ENCODE measurements around the gene C4orf54. TPM values are rescaled to one million over a fixed set of nuclear protein-coding genes. Genes with fewer than 3 reads are reported as not detected.

The C4orf54 gene
- polyA plus RNA-seq, 1 donor from 2014 or later: not detected

DNA sequence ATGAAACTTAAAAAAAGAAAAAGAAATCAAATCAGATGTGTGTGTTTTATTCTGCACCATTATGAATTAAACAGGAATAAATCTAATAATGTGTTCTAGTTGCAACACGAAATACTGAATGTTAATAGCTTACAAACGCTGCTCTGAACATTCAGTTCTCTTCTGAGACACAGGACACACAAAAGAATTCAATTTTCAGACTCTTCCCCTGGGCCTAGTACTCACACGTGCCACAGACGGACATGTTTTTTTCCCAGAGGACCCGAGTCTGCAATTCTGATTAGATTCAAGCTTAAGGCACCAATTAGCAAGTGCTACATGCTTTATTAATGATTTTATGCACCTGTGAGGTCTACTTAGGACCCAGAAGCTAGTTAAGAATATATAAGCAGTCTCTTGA is 20.5 kb downstream of the C4orf54 start:
- no peak overlapping the region for H2AFZ ChIP-seq (ENCODE audit: low read depth, low read length)
- no peaks in the 10 kb centered on the region for H3K9me2 ChIP-seq (ENCODE audit: insufficient read depth, low read length)
- no peaks in the 10 kb centered on the region for H3F3A ChIP-seq (ENCODE audit: insufficient read depth, low read length, poor library complexity, severe bottlenecking)
- H3K9ac ChIP-seq (ENCODE audit: low read length): no peak overlapping the region
- H3K79me2 ChIP-seq (replicated peaks; ENCODE audit: insufficient read depth, low read length): no peaks in the 10 kb centered on the region
- no peaks in the 10 kb centered on the region for H3K9me3 ChIP-seq (ENCODE audit: low read length)
- H3K4me3 ChIP-seq (ENCODE audit: low read length): no peak overlapping the region
- no peaks in the 10 kb centered on the region for H3K27me3 ChIP-seq (ENCODE audit: insufficient read depth, low read depth, low read length)
- H3K4me2 ChIP-seq (ENCODE audit: low read length): no peak overlapping the region
- TF ChIP-seq MXI1 (conservative IDR thresholded peaks at IDR 0.05; ENCODE audit: poor library complexity, severe bottlenecking) (no peak), SMC3 (conservative IDR thresholded peaks at IDR 0.05; ENCODE audit: poor library complexity) (no peak), RAD21 (conservative IDR thresholded peaks at IDR 0.05) (no peak), TAF1 (IDR thresholded peaks at IDR 0.05; ENCODE audit: low read depth) (no peak), POLR2AphosphoS5 (IDR thresholded peaks at IDR 0.05) (no peak), EP300 (conservative IDR thresholded peaks at IDR 0.05; ENCODE audit: poor library complexity, severe bottlenecking) (no peak), EZH2 (IDR thresholded peaks at IDR 0.05; ENCODE audit: borderline replicate concordance, insufficient read depth, low read length, poor library complexity, severe bottlenecking) (no peak)
- TF ChIP-seq, protein P1, sequence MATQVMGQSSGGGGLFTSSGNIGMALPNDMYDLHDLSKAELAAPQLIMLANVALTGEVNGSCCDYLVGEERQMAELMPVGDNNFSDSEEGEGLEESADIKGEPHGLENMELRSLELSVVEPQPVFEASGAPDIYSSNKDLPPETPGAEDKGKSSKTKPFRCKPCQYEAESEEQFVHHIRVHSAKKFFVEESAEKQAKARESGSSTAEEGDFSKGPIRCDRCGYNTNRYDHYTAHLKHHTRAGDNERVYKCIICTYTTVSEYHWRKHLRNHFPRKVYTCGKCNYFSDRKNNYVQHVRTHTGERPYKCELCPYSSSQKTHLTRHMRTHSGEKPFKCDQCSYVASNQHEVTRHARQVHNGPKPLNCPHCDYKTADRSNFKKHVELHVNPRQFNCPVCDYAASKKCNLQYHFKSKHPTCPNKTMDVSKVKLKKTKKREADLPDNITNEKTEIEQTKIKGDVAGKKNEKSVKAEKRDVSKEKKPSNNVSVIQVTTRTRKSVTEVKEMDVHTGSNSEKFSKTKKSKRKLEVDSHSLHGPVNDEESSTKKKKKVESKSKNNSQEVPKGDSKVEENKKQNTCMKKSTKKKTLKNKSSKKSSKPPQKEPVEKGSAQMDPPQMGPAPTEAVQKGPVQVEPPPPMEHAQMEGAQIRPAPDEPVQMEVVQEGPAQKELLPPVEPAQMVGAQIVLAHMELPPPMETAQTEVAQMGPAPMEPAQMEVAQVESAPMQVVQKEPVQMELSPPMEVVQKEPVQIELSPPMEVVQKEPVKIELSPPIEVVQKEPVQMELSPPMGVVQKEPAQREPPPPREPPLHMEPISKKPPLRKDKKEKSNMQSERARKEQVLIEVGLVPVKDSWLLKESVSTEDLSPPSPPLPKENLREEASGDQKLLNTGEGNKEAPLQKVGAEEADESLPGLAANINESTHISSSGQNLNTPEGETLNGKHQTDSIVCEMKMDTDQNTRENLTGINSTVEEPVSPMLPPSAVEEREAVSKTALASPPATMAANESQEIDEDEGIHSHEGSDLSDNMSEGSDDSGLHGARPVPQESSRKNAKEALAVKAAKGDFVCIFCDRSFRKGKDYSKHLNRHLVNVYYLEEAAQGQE (IDR thresholded peaks at IDR 0.05; ENCODE audit: borderline replicate concordance): no peak
- TF ChIP-seq, protein P2, sequence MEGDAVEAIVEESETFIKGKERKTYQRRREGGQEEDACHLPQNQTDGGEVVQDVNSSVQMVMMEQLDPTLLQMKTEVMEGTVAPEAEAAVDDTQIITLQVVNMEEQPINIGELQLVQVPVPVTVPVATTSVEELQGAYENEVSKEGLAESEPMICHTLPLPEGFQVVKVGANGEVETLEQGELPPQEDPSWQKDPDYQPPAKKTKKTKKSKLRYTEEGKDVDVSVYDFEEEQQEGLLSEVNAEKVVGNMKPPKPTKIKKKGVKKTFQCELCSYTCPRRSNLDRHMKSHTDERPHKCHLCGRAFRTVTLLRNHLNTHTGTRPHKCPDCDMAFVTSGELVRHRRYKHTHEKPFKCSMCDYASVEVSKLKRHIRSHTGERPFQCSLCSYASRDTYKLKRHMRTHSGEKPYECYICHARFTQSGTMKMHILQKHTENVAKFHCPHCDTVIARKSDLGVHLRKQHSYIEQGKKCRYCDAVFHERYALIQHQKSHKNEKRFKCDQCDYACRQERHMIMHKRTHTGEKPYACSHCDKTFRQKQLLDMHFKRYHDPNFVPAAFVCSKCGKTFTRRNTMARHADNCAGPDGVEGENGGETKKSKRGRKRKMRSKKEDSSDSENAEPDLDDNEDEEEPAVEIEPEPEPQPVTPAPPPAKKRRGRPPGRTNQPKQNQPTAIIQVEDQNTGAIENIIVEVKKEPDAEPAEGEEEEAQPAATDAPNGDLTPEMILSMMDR (IDR thresholded peaks at IDR 0.05; ENCODE audit: poor library complexity, severe bottlenecking): no peak
- H4K20me1 ChIP-seq (ENCODE audit: insufficient read depth): no peaks in the 10 kb centered on the region
- no peak overlapping the region for H3K27ac ChIP-seq (ENCODE audit: low read length)
- H3K36me3 ChIP-seq (ENCODE audit: insufficient read depth, low read length): no peaks in the 10 kb centered on the region

DNA sequence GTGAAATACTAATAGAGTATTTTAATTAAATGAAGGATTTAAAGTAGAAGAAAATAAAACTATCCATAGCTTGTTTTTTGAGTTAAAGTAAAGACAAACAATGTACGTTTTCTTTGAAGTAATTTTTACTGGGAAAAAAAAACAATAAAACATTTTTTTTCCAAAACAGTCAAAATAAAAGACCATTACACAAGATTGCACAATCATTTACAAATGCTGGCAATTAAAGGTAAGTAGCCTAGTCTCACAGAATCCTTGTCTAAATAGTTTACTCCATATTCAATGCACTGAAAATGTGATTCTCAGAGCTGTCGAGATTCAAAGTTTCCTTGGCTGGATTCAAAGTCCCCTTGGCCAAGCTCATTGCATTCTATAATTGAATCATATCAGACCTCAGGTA is 21.2 kb downstream of the C4orf54 start:
- Histone ChIP-seq H3F3A (ENCODE audit: insufficient read depth, low read length, poor library complexity, severe bottlenecking) (no peaks in the 10 kb centered on the region), H3K9me3 (ENCODE audit: low read length) (no peaks in the 10 kb centered on the region), H2AFZ (ENCODE audit: low read depth, low read length) (no peak overlapping the region), H3K4me2 (ENCODE audit: low read length) (no peak overlapping the region), H3K27me3 (ENCODE audit: insufficient read depth, low read depth, low read length) (no peaks in the 10 kb centered on the region), H3K4me3 (ENCODE audit: low read length) (no peak overlapping the region), H3K9me2 (ENCODE audit: insufficient read depth, low read length) (no peaks in the 10 kb centered on the region), H4K20me1 (ENCODE audit: insufficient read depth) (no peaks in the 10 kb centered on the region), H3K9ac (ENCODE audit: low read length) (no peak overlapping the region), H3K79me2 (replicated peaks; ENCODE audit: insufficient read depth, low read length) (no peaks in the 10 kb centered on the region), H3K27ac (ENCODE audit: low read length) (no peak overlapping the region), H3K36me3 (ENCODE audit: insufficient read depth, low read length) (no peaks in the 10 kb centered on the region)
- no peak for TF ChIP-seq EZH2 (IDR thresholded peaks at IDR 0.05; ENCODE audit: borderline replicate concordance, insufficient read depth, low read length, poor library complexity, severe bottlenecking)
- TF ChIP-seq, protein P1 (IDR thresholded peaks at IDR 0.05; ENCODE audit: borderline replicate concordance): no peak
- TF ChIP-seq POLR2AphosphoS5 (IDR thresholded peaks at IDR 0.05): no peak
- TF ChIP-seq EP300 (conservative IDR thresholded peaks at IDR 0.05; ENCODE audit: poor library complexity, severe bottlenecking): no peak
- TF ChIP-seq RAD21 (conservative IDR thresholded peaks at IDR 0.05): no peak
- no peak for TF ChIP-seq MXI1 (conservative IDR thresholded peaks at IDR 0.05; ENCODE audit: poor library complexity, severe bottlenecking)
- no peak for TF ChIP-seq SMC3 (conservative IDR thresholded peaks at IDR 0.05; ENCODE audit: poor library complexity)
- TF ChIP-seq, protein P2 (IDR thresholded peaks at IDR 0.05; ENCODE audit: poor library complexity, severe bottlenecking): no peak
